Measurements from ENCODE around the gene SCN2B.

SCN2B gene

GRCh38 chr11:118175993-118176777, at the start of gene SCN2B:
Gene SCN2B, minus strand, starts transcription at chr11:118176639. Its CDS starts 208 bp downstream, at chr11:118176431.
- DNase-seq (ENCODE audit: extremely low read depth, low read depth) = no peak
- TF ChIP-seq CTCF (IDR thresholded peaks at IDR 0.05; ENCODE audit: low read depth, low read length) = no peak

- no peak for TF ChIP-seq CTCF (IDR thresholded peaks at IDR 0.05; ENCODE audit: low read depth, low read length)
- DNase-seq (ENCODE audit: extremely low read depth, low read depth) = no peak
These were observed 48.2 kb upstream of the SCN2B start, which contains the start of gene JAML for GRCh38 chr11:118224511-118225188. Gene JAML, minus strand, starts transcription at chr11:118225011. Its CDS starts 10,145 bp downstream, at chr11:118214866.

- TF ChIP-seq CTCF (IDR thresholded peaks at IDR 0.05; ENCODE audit: low read depth, low read length) = no peak
- no peak for DNase-seq (ENCODE audit: extremely low read depth, low read depth)
These were observed 47.6 kb upstream of the SCN2B start for GRCh38 chr11:118223992-118224391.

- no peak for TF ChIP-seq CTCF (IDR thresholded peaks at IDR 0.05; ENCODE audit: low read depth, low read length)
- no peak for DNase-seq (ENCODE audit: extremely low read depth, low read depth)
These were observed 47.1 kb upstream of the SCN2B start for GRCh38 chr11:118223570-118223969.

GRCh38 chr11:118222437-118222836, 46.0 kb upstream of the SCN2B start:
- no peak for TF ChIP-seq CTCF (IDR thresholded peaks at IDR 0.05; ENCODE audit: low read depth, low read length)
- DNase-seq (ENCODE audit: extremely low read depth, low read depth) = no peak

- TF ChIP-seq CTCF (IDR thresholded peaks at IDR 0.05; ENCODE audit: low read depth, low read length) = no peak
- DNase-seq (ENCODE audit: extremely low read depth, low read depth) = no peak
These were observed 45.0 kb upstream of the SCN2B start for GRCh38 chr11:118221419-118221818.

GRCh38 chr11:118219732-118220131, 43.3 kb upstream of the SCN2B start:
- no peak for DNase-seq (ENCODE audit: extremely low read depth, low read depth)
- no peak for TF ChIP-seq CTCF (IDR thresholded peaks at IDR 0.05; ENCODE audit: low read depth, low read length)

All from AG09319 (cell line).